ENCODE results near the gene AOPEP.

AOPEP gene

DNA sequence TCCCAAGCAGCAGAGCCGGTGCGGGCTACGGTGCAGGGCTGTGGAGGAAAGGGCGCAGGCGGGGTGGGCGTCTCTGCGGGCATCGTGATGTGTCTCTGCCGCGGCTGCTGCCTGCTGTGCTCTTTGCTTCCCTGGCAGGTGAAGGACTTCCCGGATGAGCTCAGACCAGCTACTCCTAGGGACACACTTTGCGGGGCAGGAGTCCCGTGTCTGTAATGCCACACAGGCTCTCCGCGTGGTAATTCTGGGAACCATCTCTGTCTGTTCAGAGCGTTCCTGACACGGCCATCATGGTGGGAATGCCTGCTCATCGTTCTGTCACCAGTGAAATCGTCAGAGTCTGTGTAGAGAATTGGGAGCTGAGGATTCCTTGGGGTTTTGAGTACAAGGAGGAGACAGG is 355.5 kb downstream of the AOPEP start:
- Histone ChIP-seq H3K79me2 (ENCODE audit: insufficient read depth, low read length) (no peaks in the 10 kb centered on the region), H4K20me1 (ENCODE audit: insufficient read depth, low read length) (no peaks in the 10 kb centered on the region), H2AFZ (ENCODE audit: low read length) (no peak overlapping the region), H3K27me3 (ENCODE audit: insufficient read depth, low read length) (no peaks in the 10 kb centered on the region), H3K9me2 (ENCODE audit: low read depth, low read length) (no peaks in the 10 kb centered on the region), H3F3A (ENCODE audit: insufficient read depth, low read length) (no peaks in the 10 kb centered on the region), H3K4me1 (ENCODE audit: insufficient read depth, low read length, severe bottlenecking) (no peaks in the 10 kb centered on the region), H3K9me3 (ENCODE audit: low read length) (no peaks in the 10 kb centered on the region), H3K4me2 (ENCODE audit: low read length) (no peak overlapping the region), H3K36me3 (ENCODE audit: insufficient read depth, low read length) (peaks cover 32% of the 10 kb centered on the region; the same call in 1 of the 2 replicates), H3K4me3 (ENCODE audit: low read depth, low read length, poor library complexity, severe bottlenecking) (no peak overlapping the region), H3K9ac (ENCODE audit: low read length) (no peak overlapping the region), H3K27ac (ENCODE audit: low read depth, low read length, poor library complexity, severe bottlenecking) (no peak overlapping the region)
- TF ChIP-seq, protein P1, sequence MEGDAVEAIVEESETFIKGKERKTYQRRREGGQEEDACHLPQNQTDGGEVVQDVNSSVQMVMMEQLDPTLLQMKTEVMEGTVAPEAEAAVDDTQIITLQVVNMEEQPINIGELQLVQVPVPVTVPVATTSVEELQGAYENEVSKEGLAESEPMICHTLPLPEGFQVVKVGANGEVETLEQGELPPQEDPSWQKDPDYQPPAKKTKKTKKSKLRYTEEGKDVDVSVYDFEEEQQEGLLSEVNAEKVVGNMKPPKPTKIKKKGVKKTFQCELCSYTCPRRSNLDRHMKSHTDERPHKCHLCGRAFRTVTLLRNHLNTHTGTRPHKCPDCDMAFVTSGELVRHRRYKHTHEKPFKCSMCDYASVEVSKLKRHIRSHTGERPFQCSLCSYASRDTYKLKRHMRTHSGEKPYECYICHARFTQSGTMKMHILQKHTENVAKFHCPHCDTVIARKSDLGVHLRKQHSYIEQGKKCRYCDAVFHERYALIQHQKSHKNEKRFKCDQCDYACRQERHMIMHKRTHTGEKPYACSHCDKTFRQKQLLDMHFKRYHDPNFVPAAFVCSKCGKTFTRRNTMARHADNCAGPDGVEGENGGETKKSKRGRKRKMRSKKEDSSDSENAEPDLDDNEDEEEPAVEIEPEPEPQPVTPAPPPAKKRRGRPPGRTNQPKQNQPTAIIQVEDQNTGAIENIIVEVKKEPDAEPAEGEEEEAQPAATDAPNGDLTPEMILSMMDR (IDR thresholded peaks at IDR 0.05; ENCODE audit: low read length) = no peak
- no peak for TF ChIP-seq EZH2 (IDR thresholded peaks at IDR 0.05; ENCODE audit: borderline replicate concordance, low read length)

DNA sequence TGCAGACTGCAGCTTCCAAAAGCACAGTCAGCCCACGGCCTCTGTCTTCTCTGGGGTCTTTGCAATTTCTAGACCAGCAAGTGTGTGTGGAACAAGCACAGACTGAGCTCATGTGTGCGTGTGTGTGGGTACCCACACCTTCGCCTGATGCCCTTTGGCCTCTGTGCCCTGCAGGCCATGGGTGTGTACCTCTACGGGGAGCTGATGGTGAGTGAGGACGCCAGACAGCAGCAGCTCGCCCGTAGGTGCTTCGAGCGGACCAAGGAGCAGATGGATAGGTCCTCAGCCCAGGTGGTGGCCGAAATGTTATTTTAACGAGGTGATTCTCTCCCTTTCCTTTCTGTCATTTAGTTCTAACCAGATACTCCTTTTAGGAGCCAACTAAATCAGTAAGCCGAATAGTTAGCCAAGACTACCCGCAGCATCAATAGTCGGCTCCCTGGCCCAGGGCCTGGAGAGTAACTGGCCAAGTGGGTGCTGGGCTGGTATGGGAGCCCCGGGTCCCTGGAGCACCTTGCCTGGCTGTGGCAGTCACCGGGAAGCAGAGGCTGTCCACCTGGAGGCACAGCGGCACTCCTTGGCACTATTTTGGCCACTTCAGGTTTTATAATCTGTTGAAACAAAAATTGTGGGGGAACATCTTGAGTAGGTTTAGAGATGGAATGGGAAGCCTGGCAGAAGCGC is 356.0 kb downstream of the AOPEP start:
- Histone ChIP-seq H3K4me2 (ENCODE audit: low read length) (no peak overlapping the region), H3K27ac (ENCODE audit: low read depth, low read length, poor library complexity, severe bottlenecking) (no peak overlapping the region), H3K9ac (ENCODE audit: low read length) (no peak overlapping the region), H3K27me3 (ENCODE audit: insufficient read depth, low read length) (no peaks in the 10 kb centered on the region), H3K4me3 (ENCODE audit: low read depth, low read length, poor library complexity, severe bottlenecking) (no peak overlapping the region), H3K4me1 (ENCODE audit: insufficient read depth, low read length, severe bottlenecking) (peaks cover 1% of the 10 kb centered on the region), H3K79me2 (ENCODE audit: insufficient read depth, low read length) (no peaks in the 10 kb centered on the region), H2AFZ (ENCODE audit: low read length) (no peak overlapping the region), H3F3A (ENCODE audit: insufficient read depth, low read length) (no peaks in the 10 kb centered on the region), H3K36me3 (ENCODE audit: insufficient read depth, low read length) (peaks cover 32% of the 10 kb centered on the region; the same call in 1 of the 2 replicates), H4K20me1 (ENCODE audit: insufficient read depth, low read length) (no peaks in the 10 kb centered on the region), H3K9me3 (ENCODE audit: low read length) (no peaks in the 10 kb centered on the region), H3K9me2 (ENCODE audit: low read depth, low read length) (no peaks in the 10 kb centered on the region)
- no peak for TF ChIP-seq EZH2 (IDR thresholded peaks at IDR 0.05; ENCODE audit: borderline replicate concordance, low read length)
- TF ChIP-seq, protein P1 (IDR thresholded peaks at IDR 0.05; ENCODE audit: low read length) = no peak

DNA sequence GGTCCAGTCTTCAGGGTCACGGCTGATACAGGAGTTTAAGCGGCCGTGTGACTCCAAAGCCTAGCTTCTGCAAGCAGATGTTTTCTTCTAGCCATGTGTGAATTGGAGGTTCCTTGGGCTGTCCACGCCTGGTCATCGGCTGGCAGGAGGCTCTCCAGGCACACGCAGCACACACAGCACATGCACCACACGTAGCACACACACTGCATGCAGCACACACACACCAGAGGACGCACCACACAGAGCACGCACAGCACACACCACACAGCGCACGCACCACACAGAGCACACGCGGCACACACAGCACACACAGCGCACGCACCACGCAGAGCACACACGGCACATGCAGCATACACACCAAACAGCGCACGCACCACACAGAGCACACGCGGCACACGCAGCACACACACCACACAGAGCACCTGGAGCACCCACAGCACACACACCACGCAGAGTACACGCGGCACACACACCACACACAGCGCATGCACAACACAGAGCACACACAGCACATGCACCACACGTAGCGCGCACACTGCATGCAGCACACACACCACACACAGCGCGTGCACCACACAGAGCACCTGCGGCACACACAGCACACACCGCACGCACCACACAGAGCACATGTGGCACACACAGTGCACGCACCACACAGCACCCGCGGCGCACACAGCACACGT is 356.7 kb downstream of the AOPEP start:
- H3K79me2 ChIP-seq (ENCODE audit: insufficient read depth, low read length) = no peaks in the 10 kb centered on the region
- peaks cover 6% of the 10 kb centered on the region for H3K4me1 ChIP-seq (ENCODE audit: insufficient read depth, low read length, severe bottlenecking)
- no peak overlapping the region for H3K27ac ChIP-seq (ENCODE audit: low read depth, low read length, poor library complexity, severe bottlenecking)
- H3K9ac ChIP-seq (ENCODE audit: low read length) = no peak overlapping the region
- H3K36me3 ChIP-seq (ENCODE audit: insufficient read depth, low read length) = peaks cover 32% of the 10 kb centered on the region; the same call in 1 of the 2 replicates
- no peaks in the 10 kb centered on the region for H4K20me1 ChIP-seq (ENCODE audit: insufficient read depth, low read length)
- no peak overlapping the region for H2AFZ ChIP-seq (ENCODE audit: low read length)
- no peaks in the 10 kb centered on the region for H3F3A ChIP-seq (ENCODE audit: insufficient read depth, low read length)
- H3K9me2 ChIP-seq (ENCODE audit: low read depth, low read length) = no peaks in the 10 kb centered on the region
- no peak overlapping the region for H3K4me2 ChIP-seq (ENCODE audit: low read length)
- TF ChIP-seq, protein P1 (IDR thresholded peaks at IDR 0.05; ENCODE audit: low read length) = no peak
- TF ChIP-seq EZH2 (IDR thresholded peaks at IDR 0.05; ENCODE audit: borderline replicate concordance, low read length) = no peak
- H3K4me3 ChIP-seq (ENCODE audit: low read depth, low read length, poor library complexity, severe bottlenecking) = no peak overlapping the region
- no peaks in the 10 kb centered on the region for H3K27me3 ChIP-seq (ENCODE audit: insufficient read depth, low read length)
- no peaks in the 10 kb centered on the region for H3K9me3 ChIP-seq (ENCODE audit: low read length)

All from OCI-LY1 (cell line).